GM21447 (cell line): ENCODE measurements around the gene OSBPL2.
A peak's percentile ranks its signal among the peaks of the same experiment; 100 is the strongest.

Experiments
- ATAC-seq: cut with Tn5 transposase; IDR thresholded peaks from one replicate; pipeline ENCODE4 v1.9.1; 2021; ENCODE audit not compliant: unreplicated experiment

The OSBPL2 gene

GRCh38 chr20:62237801-62238568 is at the start of gene OSBPL2:
Gene OSBPL2 (plus strand): TSS chr20:62238521. CDS start chr20:62256185, 17,664 bp downstream.
- peak; percentile 98 for ATAC-seq

- no peak for ATAC-seq
Observed at GRCh38 chr20:62190639-62191411, 47.5 kb upstream of the OSBPL2 start.

- no peak for ATAC-seq
Observed at GRCh38 chr20:62191781-62192559, 46.4 kb upstream of the OSBPL2 start.

GRCh38 chr20:62192635-62193034 is 45.7 kb upstream of the OSBPL2 start:
- ATAC-seq: no peak

GRCh38 chr20:62193079-62194025 is 45.0 kb upstream of the OSBPL2 start:
- no peak for ATAC-seq

- no peak for ATAC-seq
Observed at GRCh38 chr20:62195075-62195405, 43.3 kb upstream of the OSBPL2 start.

- ATAC-seq: no peak
Observed at GRCh38 chr20:62195736-62196135, 42.6 kb upstream of the OSBPL2 start.

GRCh38 chr20:62196286-62196685 is 42.0 kb upstream of the OSBPL2 start:
- ATAC-seq: no peak

GRCh38 chr20:62197311-62197710 is 41.0 kb upstream of the OSBPL2 start:
- ATAC-seq: no peak

GRCh38 chr20:62197801-62198200 is 40.5 kb upstream of the OSBPL2 start:
- no peak for ATAC-seq

GRCh38 chr20:62198496-62198895 is 39.8 kb upstream of the OSBPL2 start:
- ATAC-seq: no peak

- ATAC-seq: no peak
Observed at GRCh38 chr20:62198931-62199330, 39.4 kb upstream of the OSBPL2 start.

- no peak for ATAC-seq
Observed at GRCh38 chr20:62200491-62201172, 37.7 kb upstream of the OSBPL2 start.

GRCh38 chr20:62201173-62202082 is 36.9 kb upstream of the OSBPL2 start:
- peak; percentile 78 for ATAC-seq

- no peak for ATAC-seq
Observed at GRCh38 chr20:62202083-62202395, 36.3 kb upstream of the OSBPL2 start.

- ATAC-seq: no peak
Observed at GRCh38 chr20:62202676-62203377, 35.5 kb upstream of the OSBPL2 start.

- no peak for ATAC-seq
Observed at GRCh38 chr20:62203378-62204030, 34.8 kb upstream of the OSBPL2 start.
